Measurements from ENCODE around the gene KRTAP5-1. TPM values are rescaled to one million over a fixed set of nuclear protein-coding genes. Genes with fewer than 3 reads are reported as not detected.

Gene KRTAP5-1
- total and polyA plus RNA-seq, 10 of the 15 experiments (the other 5 are each of a cell fraction or from before 2014, with no cell fraction given), result not detected

DNA sequence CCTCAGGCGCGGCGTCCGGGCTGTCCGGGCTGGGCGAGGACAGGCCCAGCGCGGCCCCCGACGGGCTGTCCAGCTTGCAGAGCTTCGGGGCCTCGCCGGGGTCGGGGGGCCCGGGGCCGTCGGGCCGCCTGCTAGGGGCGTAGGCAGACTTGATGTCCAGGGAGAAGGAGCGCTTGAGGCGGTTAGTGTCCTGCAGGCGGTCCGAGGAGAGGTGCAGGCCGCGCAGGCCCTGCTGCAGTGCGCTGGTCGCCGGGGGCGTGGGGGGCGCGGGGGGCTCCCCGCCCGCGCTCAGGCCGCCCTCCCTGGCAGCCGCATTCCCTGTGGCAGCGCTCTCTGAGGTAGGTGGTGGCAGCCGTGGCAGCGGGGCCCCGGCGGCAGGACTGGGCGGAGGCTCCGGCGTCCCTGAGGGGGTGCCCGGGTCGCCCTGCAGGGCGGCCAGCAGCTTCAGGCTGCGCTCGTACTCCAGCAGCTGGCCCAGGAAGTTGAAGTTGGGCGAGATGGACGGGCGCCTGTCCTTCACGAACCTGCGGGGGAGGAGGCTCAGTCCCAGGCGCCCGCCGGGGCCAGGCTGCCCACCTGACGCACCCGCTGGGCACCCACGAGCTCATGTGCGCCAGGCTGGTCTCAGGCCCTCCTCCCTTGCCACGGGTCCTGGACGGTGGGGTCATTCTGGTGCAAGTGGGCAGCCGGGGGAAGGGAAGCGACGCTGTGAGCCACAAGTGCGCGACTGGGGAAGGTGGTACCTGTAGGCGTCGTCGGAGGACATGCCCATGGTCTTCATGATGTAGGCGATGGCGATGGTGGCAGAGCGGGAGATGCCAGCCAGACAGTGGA, 27.8 kb downstream of the KRTAP5-1 start:
- TF ChIP-seq CEBPB (IDR thresholded peaks at IDR 0.05; ENCODE audit: borderline replicate concordance in 1 of 2, low read depth in 2 of 2, low read length in 2 of 2) (no peak), TCF12 (IDR thresholded peaks at IDR 0.05; ENCODE audit: low read depth, low read length) (no peak), SIX5 (IDR thresholded peaks at IDR 0.05; ENCODE audit: low read depth, low read length, severe bottlenecking) (no peak), GATAD2B (conservative IDR thresholded peaks at IDR 0.05; ENCODE audit: low read depth) (no peak), CREM (IDR thresholded peaks at IDR 0.05; ENCODE audit: low read depth) (no peak), IRF4 (IDR thresholded peaks at IDR 0.05; ENCODE audit: low read depth, low read length) (no peak), WRNIP1 (IDR thresholded peaks at IDR 0.05; ENCODE audit: borderline replicate concordance, low read depth, low read length) (no peak), ZZZ3 (IDR thresholded peaks at IDR 0.05; ENCODE audit: control insufficient read depth, insufficient read length, low read depth) (no peak), SP1 (IDR thresholded peaks at IDR 0.05; ENCODE audit: low read depth, low read length) (no peak), ZNF274 (IDR thresholded peaks at IDR 0.05; ENCODE audit: insufficient read depth, insufficient read length) (no peak), HDAC2 (IDR thresholded peaks at IDR 0.05) (no peak), CREB1 (IDR thresholded peaks at IDR 0.05; ENCODE audit: low read depth) (no peak), ATF7 (IDR thresholded peaks at IDR 0.05; ENCODE audit: low read depth) (no peak)
- TF ChIP-seq, protein P1, sequence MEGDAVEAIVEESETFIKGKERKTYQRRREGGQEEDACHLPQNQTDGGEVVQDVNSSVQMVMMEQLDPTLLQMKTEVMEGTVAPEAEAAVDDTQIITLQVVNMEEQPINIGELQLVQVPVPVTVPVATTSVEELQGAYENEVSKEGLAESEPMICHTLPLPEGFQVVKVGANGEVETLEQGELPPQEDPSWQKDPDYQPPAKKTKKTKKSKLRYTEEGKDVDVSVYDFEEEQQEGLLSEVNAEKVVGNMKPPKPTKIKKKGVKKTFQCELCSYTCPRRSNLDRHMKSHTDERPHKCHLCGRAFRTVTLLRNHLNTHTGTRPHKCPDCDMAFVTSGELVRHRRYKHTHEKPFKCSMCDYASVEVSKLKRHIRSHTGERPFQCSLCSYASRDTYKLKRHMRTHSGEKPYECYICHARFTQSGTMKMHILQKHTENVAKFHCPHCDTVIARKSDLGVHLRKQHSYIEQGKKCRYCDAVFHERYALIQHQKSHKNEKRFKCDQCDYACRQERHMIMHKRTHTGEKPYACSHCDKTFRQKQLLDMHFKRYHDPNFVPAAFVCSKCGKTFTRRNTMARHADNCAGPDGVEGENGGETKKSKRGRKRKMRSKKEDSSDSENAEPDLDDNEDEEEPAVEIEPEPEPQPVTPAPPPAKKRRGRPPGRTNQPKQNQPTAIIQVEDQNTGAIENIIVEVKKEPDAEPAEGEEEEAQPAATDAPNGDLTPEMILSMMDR (IDR thresholded peaks at IDR 0.05 in 2 of 3, conservative IDR thresholded peaks at IDR 0.05 in 1 of 3; ENCODE audit: control insufficient read depth in 2 of 3, extremely low read depth in 1 of 3, insufficient read depth in 1 of 3, low read depth in 3 of 3, low read length in 3 of 3), result no peak
- TF ChIP-seq, protein P2, sequence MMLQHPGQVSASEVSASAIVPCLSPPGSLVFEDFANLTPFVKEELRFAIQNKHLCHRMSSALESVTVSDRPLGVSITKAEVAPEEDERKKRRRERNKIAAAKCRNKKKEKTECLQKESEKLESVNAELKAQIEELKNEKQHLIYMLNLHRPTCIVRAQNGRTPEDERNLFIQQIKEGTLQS (IDR thresholded peaks at IDR 0.05; ENCODE audit: borderline replicate concordance, extremely low read depth, low read depth, low read length), result no peak
- Histone ChIP-seq H3K9ac (ENCODE audit: control insufficient read depth, insufficient read depth, low read length) (no peak overlapping the region), H3K36me3 (ENCODE audit: control insufficient read depth in 2 of 2, insufficient read depth in 2 of 2, low read length in 1 of 2) (no peaks in the 10 kb centered on the region), H3K4me1 (ENCODE audit: control insufficient read depth, insufficient read depth, low read length) (no peaks in the 10 kb centered on the region), H3K4me2 (ENCODE audit: control insufficient read depth, insufficient read depth) (no peak overlapping the region), H3K27ac (ENCODE audit: control insufficient read depth, insufficient read depth) (no peak overlapping the region), H2AFZ (ENCODE audit: control insufficient read depth, low read depth, low read length) (no peak overlapping the region), H3K79me2 (ENCODE audit: control insufficient read depth, insufficient read depth, low read length) (no peaks in the 10 kb centered on the region), H3K27me3 (replicated peaks in 1 of 2; ENCODE audit: control insufficient read depth in 2 of 2, insufficient read depth in 2 of 2, low read length in 1 of 2) (no peaks in the 10 kb centered on the region), H3K4me3 (no peak overlapping the region), H4K20me1 (ENCODE audit: control insufficient read depth, insufficient read depth) (no peaks in the 10 kb centered on the region), H3K9me3 (replicated peaks; ENCODE audit: control insufficient read depth, insufficient read depth, low read length) (no peaks in the 10 kb centered on the region)
- WGBS (ENCODE audit: insufficient coverage, insufficient replicate concordance, low lambda C conversion rate, missing lambda C conversion rate), result 74% methylated on average over 23 of the region's 74 CpGs
- SMC1A ChIA-PET (ENCODE audit: uncharacterized antibody, unreplicated experiment), result no interaction called here
- CTCF ChIA-PET, result no interaction called here
- DNase-seq (ENCODE audit: low read depth, low spot score) (no peak), FAIRE-seq (no peak), ATAC-seq (no peak)
- RAD21 ChIA-PET (ENCODE audit: unreplicated experiment), result no interaction called here
- in situ Hi-C loops (cut with MboI) (no loop called here), intact Hi-C loops (cut with micrococcal nuclease; ENCODE audit: unreplicated experiment) (no loop called here)
- POLR2A ChIA-PET, result no interaction called here
- no TSS peak for BruUV-seq (replicated peaks)
